HG03378 (cell line): ENCODE measurements around the gene FAM78A.

Experiments used
- ATAC-seq: cut with Tn5 transposase; IDR thresholded peaks from one replicate; pipeline ENCODE4 v1.9.1; 2021; ENCODE audit warnings: mild to moderate bottlenecking, moderate library complexity; ENCODE audit not compliant: unreplicated experiment

The FAM78A gene

GRCh38 chr9:131240047-131240921 is 36.0 kb downstream of the FAM78A start:
- no peak for ATAC-seq

DNA sequence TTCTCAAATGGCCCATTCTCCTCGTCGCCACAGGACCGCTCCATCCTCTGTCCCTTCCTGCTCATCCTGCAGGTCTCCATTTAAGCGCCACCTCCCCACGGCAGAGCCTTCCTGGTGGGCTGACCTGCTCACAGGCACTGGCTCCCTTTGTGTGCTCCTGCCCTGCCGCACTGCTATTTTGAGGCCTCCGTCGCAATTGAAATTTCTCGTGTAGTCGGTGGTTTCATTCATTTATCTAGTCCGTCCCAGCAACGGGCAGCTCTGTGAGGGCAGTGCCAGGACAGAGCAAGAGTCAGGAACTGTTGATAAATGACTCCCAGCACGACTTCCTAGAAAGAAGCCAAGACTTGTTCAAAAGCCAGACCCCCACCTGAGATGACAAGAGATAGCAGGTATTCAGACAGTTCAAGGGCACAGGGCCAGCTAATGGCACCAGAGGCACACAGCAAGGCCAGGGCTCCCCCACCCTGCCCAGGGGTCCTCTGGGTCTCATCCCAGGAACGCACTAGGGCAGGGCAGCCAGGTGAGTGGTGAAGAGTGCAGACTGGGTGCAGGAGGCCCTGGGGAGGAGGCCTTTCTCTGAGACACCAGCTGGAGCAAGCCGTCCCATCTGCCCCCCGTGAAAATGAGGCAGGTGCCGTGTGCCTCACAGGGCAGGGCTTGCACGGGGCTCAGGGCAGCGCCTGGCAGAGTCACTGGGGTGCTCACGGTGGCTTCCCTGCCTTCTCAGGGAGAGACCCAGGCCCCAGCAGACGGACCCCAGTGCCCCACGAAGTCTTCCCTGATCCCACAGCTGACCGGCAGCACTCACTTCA is 36.9 kb downstream of the FAM78A start:
- ATAC-seq: no peak

DNA sequence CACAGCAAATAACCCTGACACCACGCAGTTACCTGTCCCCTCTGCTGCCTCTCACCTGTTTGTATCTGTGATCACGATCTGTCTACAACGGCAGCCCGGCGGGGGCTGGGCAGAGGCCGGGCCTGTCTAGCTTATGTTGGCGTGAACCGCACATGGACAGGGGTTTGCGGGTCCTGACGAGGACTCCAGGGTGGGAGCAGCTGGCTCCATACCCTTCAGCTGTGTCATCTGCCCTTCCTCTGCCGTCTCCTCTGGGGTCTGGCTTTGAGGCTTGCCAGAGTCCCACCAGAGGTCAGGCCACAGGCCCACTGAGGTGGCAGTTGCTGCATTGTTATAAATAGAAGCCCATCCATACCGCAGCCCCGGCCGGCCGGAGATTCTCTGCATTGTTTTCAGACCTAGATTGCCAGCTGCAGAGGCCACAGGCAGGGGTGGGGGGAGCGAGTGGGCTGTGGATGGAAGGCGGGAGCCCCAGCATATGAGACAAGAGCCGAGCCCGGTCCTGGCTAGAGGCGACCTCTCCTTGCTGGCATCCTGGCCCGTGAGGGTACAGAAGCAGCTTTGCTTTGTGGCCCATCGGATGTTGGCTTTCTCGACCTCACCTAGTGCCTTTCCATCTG is 37.8 kb downstream of the FAM78A start:
- ATAC-seq: no peak

DNA sequence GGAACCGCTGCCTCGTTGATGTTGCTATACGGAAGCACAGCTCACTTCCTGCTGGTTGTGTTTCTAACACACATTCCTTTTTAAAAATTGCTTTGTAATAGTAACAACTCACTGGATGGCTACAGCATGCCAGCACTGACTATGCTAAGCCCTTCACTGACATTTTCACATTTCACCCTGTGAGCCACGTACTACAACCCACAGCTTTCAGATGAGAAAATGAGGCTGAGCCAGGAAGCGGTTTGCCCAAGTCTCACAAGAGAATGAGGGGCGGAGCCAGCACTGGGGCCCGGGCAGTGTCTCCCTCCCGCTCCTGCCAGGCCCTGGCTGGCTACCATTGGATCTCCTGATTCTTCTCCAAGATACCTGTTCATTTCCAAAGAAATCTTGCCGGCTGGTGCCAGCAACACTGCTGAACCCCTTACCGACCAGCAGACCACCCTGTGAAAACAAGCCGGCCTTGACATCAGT is 38.3 kb downstream of the FAM78A start:
- peak; percentile 69 for ATAC-seq

GRCh38 chr9:131237291-131237690 is 39.0 kb downstream of the FAM78A start:
- no peak for ATAC-seq

- ATAC-seq: no peak
Measured at GRCh38 chr9:131236761-131237160, 39.5 kb downstream of the FAM78A start.

DNA sequence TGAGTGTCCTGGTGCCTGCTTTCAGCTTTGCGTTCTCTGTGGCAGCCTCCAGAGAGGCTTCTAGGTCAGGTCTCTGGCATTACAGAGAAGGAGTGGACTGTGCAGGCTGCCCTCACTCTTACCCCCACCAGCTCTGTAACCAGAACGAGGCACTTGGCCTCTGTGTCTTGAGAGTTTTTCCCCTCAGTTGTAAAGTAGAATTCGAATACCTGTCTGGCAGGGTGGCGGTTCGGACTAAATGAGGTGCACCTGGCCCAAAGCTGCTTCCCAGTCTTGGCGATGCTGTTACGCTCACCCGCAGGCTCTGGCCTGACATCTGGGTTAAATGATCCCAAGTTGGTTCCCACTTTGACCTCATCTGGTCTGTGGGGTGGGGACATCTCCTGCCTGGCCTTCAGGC is 40.1 kb downstream of the FAM78A start:
- no peak for ATAC-seq

GRCh38 chr9:131235480-131235851 is 40.8 kb downstream of the FAM78A start:
- no peak for ATAC-seq

- no peak for ATAC-seq
Measured at GRCh38 chr9:131234799-131235479, 41.4 kb downstream of the FAM78A start.

GRCh38 chr9:131233995-131234394 is 42.3 kb downstream of the FAM78A start:
- ATAC-seq: no peak

GRCh38 chr9:131233556-131233955 is 42.8 kb downstream of the FAM78A start:
- ATAC-seq: no peak

- ATAC-seq: no peak
Measured at GRCh38 chr9:131228988-131229387, 47.3 kb downstream of the FAM78A start.

GRCh38 chr9:131227959-131228460 is 48.3 kb downstream of the FAM78A start:
- no peak for ATAC-seq

DNA sequence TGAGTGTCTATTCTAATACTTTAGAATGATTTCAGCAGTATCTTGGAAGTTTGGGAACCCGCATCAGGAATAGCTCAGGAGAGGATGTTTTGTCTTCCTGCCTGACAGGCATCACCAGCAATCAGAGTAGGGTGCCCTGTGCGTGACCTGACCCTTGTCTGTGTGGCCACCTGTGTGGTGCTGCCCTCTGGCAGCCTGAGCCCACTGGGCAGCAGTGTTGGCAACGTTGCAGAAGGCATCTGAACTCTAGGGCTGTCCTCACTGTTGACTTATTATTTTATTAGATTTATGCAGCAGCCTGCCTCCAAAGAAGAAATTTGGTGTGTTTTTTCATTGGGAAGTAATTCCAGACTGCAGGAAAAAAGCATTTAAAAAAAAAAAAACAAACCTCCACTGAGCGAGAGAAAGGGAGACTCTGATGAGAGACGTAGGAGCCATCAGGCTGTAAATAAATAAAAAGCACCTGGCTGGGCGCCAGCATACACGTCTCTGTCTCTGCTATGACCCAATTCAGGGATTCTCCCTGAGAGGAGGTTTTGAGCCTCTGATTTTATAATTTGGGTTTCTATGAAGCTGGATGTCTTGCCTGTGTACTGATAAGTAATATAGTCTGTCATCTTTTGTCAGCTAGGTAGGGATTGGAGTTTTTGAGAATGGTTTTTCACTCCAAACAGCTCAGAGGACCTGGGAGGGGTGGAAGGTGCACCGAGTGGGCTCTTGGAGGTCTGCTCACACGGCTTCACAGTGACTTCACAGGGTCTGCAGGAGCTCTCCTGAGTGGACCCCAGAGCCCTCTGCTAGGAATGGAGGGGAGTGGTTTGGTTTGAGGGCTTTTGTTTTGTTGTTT is 49.0 kb downstream of the FAM78A start:
- ATAC-seq: no peak

DNA sequence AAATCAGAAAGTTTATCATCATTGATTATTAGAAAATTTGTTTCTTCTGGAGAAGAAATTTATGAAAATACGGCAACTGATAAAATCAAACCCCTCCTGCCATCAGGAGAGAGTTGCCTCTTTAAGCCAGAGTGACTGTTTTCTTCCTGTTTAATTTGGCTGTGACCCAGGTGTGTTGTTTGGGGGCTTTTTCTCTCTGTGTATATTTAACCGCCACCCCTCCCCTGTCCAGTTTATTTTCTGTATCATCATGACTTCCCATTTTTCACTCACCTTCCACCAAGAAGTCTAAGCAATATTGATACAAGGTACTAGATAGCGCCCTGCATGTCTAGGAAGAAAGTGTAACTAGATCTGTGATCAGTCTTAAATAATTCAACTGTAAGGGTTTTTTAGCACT is 50.1 kb downstream of the FAM78A start:
- no peak for ATAC-seq

DNA sequence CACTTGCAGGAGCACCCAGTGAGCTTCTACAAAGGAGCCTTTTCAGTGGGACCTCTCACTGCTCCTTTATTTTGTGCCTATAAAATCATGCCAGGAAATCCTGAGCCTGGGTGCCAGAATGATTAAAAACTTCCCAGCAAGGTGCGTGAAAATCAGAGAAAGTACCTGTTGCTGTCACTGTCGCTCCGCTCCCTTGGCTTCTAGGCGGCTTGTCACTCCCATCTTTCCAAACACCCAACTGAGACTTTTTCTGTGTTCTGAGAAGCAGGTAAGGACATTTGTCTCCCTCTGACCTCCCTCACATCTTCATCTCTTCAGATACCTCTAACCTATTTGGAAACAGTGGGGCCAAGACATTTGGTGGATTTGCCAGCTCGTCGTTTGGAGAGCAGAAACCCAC is 53.9 kb downstream of the FAM78A start:
- ATAC-seq: no peak

- no peak for ATAC-seq
Measured at GRCh38 chr9:131220485-131220884, 55.8 kb downstream of the FAM78A start.

DNA sequence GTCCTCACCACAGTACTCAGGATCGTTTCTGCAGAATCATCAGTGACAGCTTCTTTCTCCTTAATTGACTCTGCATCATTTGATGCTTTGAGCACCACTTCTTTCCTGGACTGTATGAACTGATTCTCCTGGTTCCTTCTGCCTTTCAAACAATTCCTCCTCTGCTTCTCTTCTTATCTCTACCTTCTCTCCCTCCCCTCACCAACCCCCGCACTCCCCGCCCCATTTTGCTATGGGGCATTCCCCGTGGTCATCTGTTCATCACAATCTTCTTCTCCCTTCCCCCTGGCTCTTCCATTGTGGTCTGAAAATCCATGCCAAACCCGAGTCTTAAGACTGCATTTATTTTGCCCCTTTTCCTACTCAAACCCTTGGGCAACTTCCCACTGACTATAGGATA is 57.9 kb downstream of the FAM78A start:
- no peak for ATAC-seq

- ATAC-seq: no peak
Measured at GRCh38 chr9:131217331-131218031, 58.8 kb downstream of the FAM78A start.
